Gastroesophageal sphincter (tissue), 4 donors: ENCODE measurements around the gene AHDC1. TPM values are rescaled to one million over a fixed set of nuclear protein-coding genes. Genes with fewer than 3 reads are reported as not detected.
"Not testable (repeated sequence)": the region's sequence is repeated elsewhere in the genome, so short reads cannot be mapped to it uniquely, and the experiment has no call there.

Experiments
- ATAC-seq: fragments of 150-250 bp; one replicate; pipeline ENCODE4 v1.9.1; 2016; ENCODE audit warnings: mild to moderate bottlenecking, moderate library complexity
- H3K27ac ChIP-seq, 4 donors: fragments of 200-600 bp; sonication (generic) in 3 of 4; 1 replicate in 3 of 4; 2 replicates in 1 of 4; pipeline ENCODE4 v1.5.1; 2016 to 2019
- H3K27me3 ChIP-seq: fragments of 200-600 bp; sonication (generic); one replicate; pipeline ENCODE4 v1.5.1; 2019
- H3K36me3 ChIP-seq, 2 donors: fragments of 200-600 bp; sonication (generic); one replicate each; pipeline ENCODE4 v1.5.1; 2019; ENCODE audit warnings: control low read depth in 1 of 2
- H3K4me1 ChIP-seq, 3 donors: fragments of 200-600 bp; sonication (generic); 1 replicate in 2 of 3; 2 replicates in 1 of 3; pipeline ENCODE4 v1.5.1; 2016 to 2019; ENCODE audit warnings: control low read depth in 2 of 3
- H3K4me3 ChIP-seq, 2 donors: fragments of 200-600 bp; sonication (generic); one replicate each; pipeline ENCODE4 v1.5.1; 2019; ENCODE audit warnings: mild to moderate bottlenecking in 1 of 2, moderate library complexity in 1 of 2
- H3K9me3 ChIP-seq, 3 donors: fragments of 200-600 bp; sonication (generic); one replicate each; pipeline ENCODE4 v1.5.1; 2017 to 2019; ENCODE audit warnings: control low read depth in 2 of 3
- EP300 ChIP-seq: sonication (generic); formaldehyde crosslinking; IDR thresholded peaks from one replicate; pipeline ENCODE4 v1.6.1; 2017; ENCODE audit warnings: antibody characterized with exemption, mild to moderate bottlenecking
- POLR2A ChIP-seq, 2 donors: fragments of 450-650 bp; IDR thresholded peaks; one replicate each; pipeline ENCODE4 v1.6.1; 2017; ENCODE audit warnings: antibody characterized with exemption in 2 of 2, mild to moderate bottlenecking in 2 of 2, moderate library complexity in 1 of 2
- POLR2AphosphoS5 ChIP-seq: sonication (generic); formaldehyde crosslinking; IDR thresholded peaks from one replicate; pipeline ENCODE4 v1.6.1; 2017; ENCODE audit warnings: antibody characterized with exemption
- WGBS, 2 donors: methylation state at CpG; one replicate each; pipeline ENCODE4 v1.1.5; 2018; ENCODE audit warnings: low coverage in 1 of 2; 5-methylcytosine and 5-hydroxymethylcytosine counted together
- total RNA-seq, 4 donors: library from RNA; depleted of rRNA; stranded (reverse); fragments of >200 nt; gene quantifications; one replicate each; pipeline ENCODE4 v1.1.0, GENCODE V29; 2016
- TF ChIP-seq, protein P1 (sequence below), 4 experiments: fragments of 200-600 bp in 2 of 4; fragments of 450-650 bp in 2 of 4; sonication (generic) in 1 of 4; IDR thresholded peaks; one replicate each; pipeline ENCODE4 v1.5.1; 2017 to 2019; ENCODE audit warnings: antibody characterized with exemption in 4 of 4, mild to moderate bottlenecking in 2 of 4, moderate library complexity in 2 of 4

AHDC1 gene
- total RNA-seq, 4 donors from 2014 or later = 18.2 to 50.3 (median 27.7) TPM

DNA sequence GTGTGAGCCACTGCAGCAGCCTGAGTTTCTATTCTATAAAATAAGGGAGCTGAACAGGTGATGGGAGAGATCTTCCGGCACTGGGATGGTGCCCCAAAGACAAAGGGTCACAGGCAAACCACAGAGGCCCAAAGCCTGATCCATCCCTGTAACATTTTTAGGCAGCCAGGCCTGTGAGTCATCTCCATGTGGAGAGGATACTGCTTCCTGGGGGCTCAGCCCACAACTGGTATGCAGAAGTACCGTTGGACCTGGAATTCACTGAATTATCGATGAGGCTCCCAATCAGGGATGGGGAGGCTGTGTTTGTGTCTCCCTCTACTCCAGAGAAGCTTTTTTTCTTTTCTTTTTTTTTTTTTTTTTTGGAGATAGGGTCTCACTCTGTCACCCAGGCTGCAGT is 65.2 kb downstream of the AHDC1 start:
- Histone ChIP-seq H3K4me3 (no peak overlapping the region), H3K36me3 (peaks cover 0 to 19% of the 10 kb centered on the region in 2 donors), H3K4me1 (peaks cover 11 to 97% (median 56%) of the 10 kb centered on the region in 3 donors), H3K9me3 (no peaks in the 10 kb centered on the region), H3K27ac (peak overlapping the region; percentile 30 to 93 (median 85)), H3K27me3 (no peaks in the 10 kb centered on the region)
- TF ChIP-seq EP300 (no peak), POLR2AphosphoS5 (peak; percentile 15)
- TF ChIP-seq, protein P1, sequence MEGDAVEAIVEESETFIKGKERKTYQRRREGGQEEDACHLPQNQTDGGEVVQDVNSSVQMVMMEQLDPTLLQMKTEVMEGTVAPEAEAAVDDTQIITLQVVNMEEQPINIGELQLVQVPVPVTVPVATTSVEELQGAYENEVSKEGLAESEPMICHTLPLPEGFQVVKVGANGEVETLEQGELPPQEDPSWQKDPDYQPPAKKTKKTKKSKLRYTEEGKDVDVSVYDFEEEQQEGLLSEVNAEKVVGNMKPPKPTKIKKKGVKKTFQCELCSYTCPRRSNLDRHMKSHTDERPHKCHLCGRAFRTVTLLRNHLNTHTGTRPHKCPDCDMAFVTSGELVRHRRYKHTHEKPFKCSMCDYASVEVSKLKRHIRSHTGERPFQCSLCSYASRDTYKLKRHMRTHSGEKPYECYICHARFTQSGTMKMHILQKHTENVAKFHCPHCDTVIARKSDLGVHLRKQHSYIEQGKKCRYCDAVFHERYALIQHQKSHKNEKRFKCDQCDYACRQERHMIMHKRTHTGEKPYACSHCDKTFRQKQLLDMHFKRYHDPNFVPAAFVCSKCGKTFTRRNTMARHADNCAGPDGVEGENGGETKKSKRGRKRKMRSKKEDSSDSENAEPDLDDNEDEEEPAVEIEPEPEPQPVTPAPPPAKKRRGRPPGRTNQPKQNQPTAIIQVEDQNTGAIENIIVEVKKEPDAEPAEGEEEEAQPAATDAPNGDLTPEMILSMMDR (IDR thresholded peaks at IDR 0.05) = no peak
- ATAC-seq = no peak
- WGBS, 2 donors = 25% methylated on average over 3 of the region's 3 CpGs; no CpG with 5 or more reads in 1 of the 2 donors

- not testable (repeated sequence) for ATAC-seq, H3K9me3 ChIP-seq, H3K4me3 ChIP-seq, H3K27me3 ChIP-seq
- 76 to 86% methylated on average over 2 to 3 of the region's 4 CpGs for WGBS, 2 donors
- Histone ChIP-seq H3K4me1 (peaks cover 10 to 97% (median 56%) of the 10 kb centered on the region in 3 donors), H3K27ac (peak overlapping the region; percentile 30 to 93 (median 85)), H3K36me3 (peaks cover 0 to 24% of the 10 kb centered on the region in 2 donors)
These were observed 65.7 kb downstream of the AHDC1 start for GRCh38 chr1:27538305-27538676.

- Histone ChIP-seq H3K4me1 (peaks cover 7 to 91% (median 48%) of the 10 kb centered on the region in 3 donors), H3K9me3 (no peaks in the 10 kb centered on the region), H3K36me3 (peaks cover 0 to 32% of the 10 kb centered on the region in 2 donors), H3K27ac (peak overlapping the region; percentile 55 to 93 (median 85)), H3K27me3 (no peaks in the 10 kb centered on the region), H3K4me3 (peak overlapping the region in 1 of 2 donors; percentile 0)
- ATAC-seq = peak; percentile 80
- TF ChIP-seq EP300 = no peak
- TF ChIP-seq, protein P1 (IDR thresholded peaks at IDR 0.05) = peak in 2 of 4 experiments; percentile 3 to 29
- no peak for TF ChIP-seq POLR2A (IDR thresholded peaks at IDR 0.05)
- peak; percentile 36 for TF ChIP-seq POLR2AphosphoS5
- WGBS, 2 donors = 10 to 28% methylated on average over 2 to 6 of the region's 11 CpGs
These were observed 67.2 kb downstream of the AHDC1 start for GRCh38 chr1:27536767-27537166.

DNA sequence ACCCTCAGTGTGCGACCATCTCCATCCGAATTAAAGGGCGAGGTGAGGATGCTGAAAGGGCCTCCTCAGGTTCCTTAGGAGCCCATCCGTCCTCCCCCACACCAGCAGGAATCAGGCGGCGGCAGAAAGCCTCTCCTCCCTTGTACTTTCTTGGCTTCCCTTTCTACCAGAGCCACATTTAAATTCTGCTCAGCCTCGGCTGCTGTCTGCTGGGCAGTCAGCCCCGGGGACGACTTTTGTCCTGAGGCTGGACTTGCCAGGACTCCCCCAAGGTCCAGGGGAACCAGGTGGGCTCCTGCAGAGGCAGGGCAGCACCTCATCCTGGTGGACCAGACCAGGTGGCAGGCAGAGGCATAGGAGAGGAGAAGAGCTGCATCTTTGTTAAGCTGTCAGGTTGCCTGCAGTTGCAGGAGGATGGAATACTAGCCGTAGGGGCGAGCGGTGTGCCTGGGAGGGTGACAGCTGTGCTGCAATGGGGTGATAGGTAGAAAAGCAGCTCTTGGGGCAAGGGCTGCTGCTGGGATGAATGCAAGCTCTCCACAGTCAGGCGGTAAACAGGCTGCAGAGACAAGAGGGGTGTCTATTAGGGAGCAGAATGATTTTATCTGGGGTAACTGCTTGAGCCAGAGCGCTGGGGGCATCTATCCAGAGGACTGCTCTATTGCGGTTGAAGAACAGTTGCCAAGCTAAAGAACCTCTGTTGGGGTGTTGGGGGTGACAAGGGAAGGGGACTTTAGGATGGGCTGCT is 67.8 kb downstream of the AHDC1 start:
- Histone ChIP-seq H3K9me3 (no peaks in the 10 kb centered on the region), H3K27ac (peak overlapping the region; percentile 11 to 93 (median 85)), H3K36me3 (peaks cover 0 to 32% of the 10 kb centered on the region in 2 donors), H3K27me3 (no peaks in the 10 kb centered on the region), H3K4me1 (peaks cover 7 to 85% (median 47%) of the 10 kb centered on the region in 3 donors), H3K4me3 (peak overlapping the region in 1 of 2 donors; percentile 0)
- TF ChIP-seq POLR2A (IDR thresholded peaks at IDR 0.05) (no peak), POLR2AphosphoS5 (no peak), EP300 (no peak)
- TF ChIP-seq, protein P1 (IDR thresholded peaks at IDR 0.05) = no peak
- ATAC-seq = peak; percentile 6
- WGBS, 2 donors = 16% methylated on average over 10 of the region's 15 CpGs; no CpG with 5 or more reads in 1 of the 2 donors

GRCh38 chr1:27535386-27535785 is 68.6 kb downstream of the AHDC1 start:
- H3K36me3 ChIP-seq = peaks cover 0 to 32% of the 10 kb centered on the region in 2 donors
- ATAC-seq = no peak
- WGBS, 2 donors = 25% methylated on average over 2 of the region's 2 CpGs; no CpG with 5 or more reads in 1 of the 2 donors
- no peaks in the 10 kb centered on the region for H3K27me3 ChIP-seq
- peak overlapping the region; percentile 11 to 93 (median 85) for H3K27ac ChIP-seq
- no peaks in the 10 kb centered on the region for H3K9me3 ChIP-seq
- TF ChIP-seq, protein P1 (IDR thresholded peaks at IDR 0.05) = no peak
- TF ChIP-seq POLR2AphosphoS5 = no peak
- TF ChIP-seq EP300 = no peak
- no peak overlapping the region for H3K4me3 ChIP-seq
- H3K4me1 ChIP-seq = peaks cover 7 to 80% (median 41%) of the 10 kb centered on the region in 3 donors
